IMR-90 (cell line): ENCODE data around the gene SRSF7. TPM values are rescaled to one million over a fixed set of nuclear protein-coding genes. Genes with fewer than 3 reads are reported as not detected.

Source experiments
- ATAC-seq: fragments of 200-7000 bp; cut with Tn5 transposase; 2 replicates; pipeline ENCODE4 v1.9.1; 2020; ENCODE audit warnings: low read depth, mild to moderate bottlenecking, moderate library complexity
- BruUV-seq: library from RNA; stranded (reverse); fragments of 400-500 nt; replicated peaks from 2 replicates; lab custom pipeline; 2021; lab: Mats Ljungman, UMichigan
- CTCF ChIA-PET: fragments of 300-600 bp; formaldehyde crosslinking; extraction: SDS; loops from one replicate; lab custom pipeline; 2021; ENCODE audit warnings: antibody characterized with exemption; lab: Yijun Ruan, JAX
- POLR2A ChIA-PET: fragments of 300-600 bp; sonication (Branson Sonifier 250); formaldehyde crosslinking; loops from one replicate; lab custom pipeline; 2022; ENCODE audit warnings: antibody characterized with exemption; ENCODE audit not compliant: unreplicated experiment; lab: Charles Lee
- DNase-seq: peaks from one replicate; pipeline ENCODE4 v3.0.0; 2013
- H2AFZ ChIP-seq: replicated peaks from 2 replicates; pipeline ENCODE3; 2013; ENCODE audit warnings: low read length, mild to moderate bottlenecking; ENCODE audit not compliant: poor library complexity
- H2AK5ac ChIP-seq: 2 replicates; pipeline ENCODE4 v1.6.1; 2013; ENCODE audit warnings: low read depth, low read length, inconsistent platforms
- H2AK9ac ChIP-seq: replicated peaks from 2 replicates; pipeline ENCODE3; 2013; ENCODE audit warnings: mild to moderate bottlenecking, low read depth, low read length, moderate library complexity; ENCODE audit not compliant: poor library complexity
- H2BK120ac ChIP-seq: 2 replicates; pipeline ENCODE4 v1.6.1; 2013; ENCODE audit warnings: low read depth, low read length, inconsistent platforms
- H2BK15ac ChIP-seq: 3 replicates; pipeline ENCODE4 v1.6.1; 2013; ENCODE audit warnings: low read depth, low read length, inconsistent platforms
- H2BK20ac ChIP-seq: 2 replicates; pipeline ENCODE4 v1.6.1; 2013; ENCODE audit warnings: low read depth, mild to moderate bottlenecking, inconsistent platforms, low read length, moderate library complexity
- H2BK5ac ChIP-seq: 2 replicates; pipeline ENCODE4 v1.6.1; 2013; ENCODE audit warnings: mild to moderate bottlenecking, low read depth, low read length, inconsistent platforms; ENCODE audit not compliant: poor library complexity, severe bottlenecking
- H3K14ac ChIP-seq: replicated peaks from 2 replicates; pipeline ENCODE4 v1.6.1; 2013; ENCODE audit warnings: low read depth, low read length, inconsistent platforms
- H3K18ac ChIP-seq: 2 replicates; pipeline ENCODE4 v1.6.1; 2013; ENCODE audit warnings: low read depth, low read length, control low read depth
- H3K23ac ChIP-seq: 2 replicates; pipeline ENCODE4 v1.6.1; 2013; ENCODE audit warnings: low read depth, low read length, inconsistent platforms
- H3K27ac ChIP-seq: 2 replicates; pipeline ENCODE4 v1.5.1; 2013; ENCODE audit warnings: mild to moderate bottlenecking, control low read depth, low read length; ENCODE audit not compliant: insufficient read depth
- H3K27me3 ChIP-seq: 2 replicates; pipeline ENCODE4 v1.6.1; 2013; ENCODE audit warnings: low read length; ENCODE audit not compliant: control insufficient read depth, insufficient read depth
- H3K36me3 ChIP-seq: 2 replicates; pipeline ENCODE4 v1.6.1; 2013; ENCODE audit warnings: low read length, mixed read lengths; ENCODE audit not compliant: control insufficient read depth, insufficient read depth
- H3K4ac ChIP-seq: 2 replicates; pipeline ENCODE4 v1.6.1; 2013; ENCODE audit warnings: low read depth, low read length, inconsistent platforms
- H3K4me1 ChIP-seq: 2 replicates; pipeline ENCODE4 v1.6.1; 2013; ENCODE audit warnings: low read length, mixed read lengths; ENCODE audit not compliant: control insufficient read depth, insufficient read depth
- H3K4me2 ChIP-seq: 2 replicates; pipeline ENCODE4 v1.6.1; 2013; ENCODE audit warnings: low read depth, mild to moderate bottlenecking, control low read depth, low read length, moderate library complexity
- H3K4me3 ChIP-seq: 2 replicates; pipeline ENCODE4 v1.5.1; 2013; ENCODE audit warnings: low read depth, mild to moderate bottlenecking, control low read depth, low read length, moderate library complexity; ENCODE audit not compliant: insufficient read depth
- H3K56ac ChIP-seq: 2 replicates; pipeline ENCODE4 v1.6.1; 2013; ENCODE audit warnings: low read length, inconsistent platforms; ENCODE audit not compliant: insufficient read depth; ENCODE audit errors: extremely low read depth
- H3K79me1 ChIP-seq, 2 experiments: 2 replicates each; pipeline ENCODE4 v1.6.1; 2013; ENCODE audit warnings: low read length in 2 of 2, inconsistent platforms in 1 of 2, low read depth in 1 of 2
- H3K9ac ChIP-seq: 2 replicates; pipeline ENCODE4 v1.6.1; 2013; ENCODE audit warnings: low read depth, low read length, control low read depth
- H3K9me1 ChIP-seq: 2 replicates; pipeline ENCODE4 v1.6.1; 2013; ENCODE audit warnings: low read length, inconsistent platforms; ENCODE audit not compliant: insufficient read depth
- H3K9me3 ChIP-seq: 2 replicates; pipeline ENCODE4 v1.6.1; 2013; ENCODE audit warnings: low read length; ENCODE audit not compliant: control insufficient read depth, insufficient read depth
- H4K20me1 ChIP-seq: 2 replicates; pipeline ENCODE4 v1.6.1; 2013; ENCODE audit warnings: low read length, inconsistent platforms; ENCODE audit not compliant: insufficient read depth
- H4K5ac ChIP-seq: 2 replicates; pipeline ENCODE4 v1.6.1; 2013; ENCODE audit warnings: mild to moderate bottlenecking, low read depth, low read length, control low read depth
- H4K8ac ChIP-seq, 2 experiments: 2 replicates each; pipeline ENCODE4 v1.6.1; 2013; ENCODE audit warnings: low read depth in 2 of 2, low read length in 2 of 2, control low read depth in 1 of 2, inconsistent platforms in 1 of 2
- H4K91ac ChIP-seq: 2 replicates; pipeline ENCODE4 v1.6.1; 2013; ENCODE audit warnings: low read depth, low read length, inconsistent platforms; ENCODE audit not compliant: insufficient read depth
- FOS ChIP-seq: fragments of 150-350 bp; IDR thresholded peaks from 2 replicates; pipeline ENCODE4 v1.6.1; 2016; ENCODE audit warnings: low read depth, low read length
- MAFK ChIP-seq: IDR thresholded peaks from 2 replicates; pipeline ENCODE4 v1.6.1; 2012; ENCODE audit warnings: low read depth, low read length, improper control_type of control experiment
- MXI1 ChIP-seq: IDR thresholded peaks from 2 replicates; pipeline ENCODE4 v1.6.1; 2012; ENCODE audit warnings: low read depth, mild to moderate bottlenecking, low read length, moderate library complexity, borderline replicate concordance
- WGBS, 2 experiments: methylation state at CpG; one replicate each; pipeline versions ENCODE4 v1.1.5 to v1.1.7; 2013; ENCODE audit warnings: missing lambda C conversion rate in 2 of 2; ENCODE audit not compliant: insufficient read length in 1 of 2; ENCODE audit errors: extremely low coverage in 2 of 2; 5-methylcytosine and 5-hydroxymethylcytosine counted together
- dilution Hi-C: fragments of 300-500 bp; cut with HindIII; formaldehyde crosslinking; loops from one replicate; pipeline ENCODE4 v1.14.3; 2018; ENCODE audit warnings: low sequenced_read_pairs; ENCODE audit not compliant: unreplicated experiment
- in situ Hi-C: fragments of 300-500 bp; cut with MboI; formaldehyde crosslinking; loops from 3 replicates; pipeline ENCODE4 v1.14.3; 2019; ENCODE audit warnings: low sequenced_read_pairs, inconsistent platforms, mixed read lengths
- intact Hi-C: fragments of 100-400 bp; cut with micrococcal nuclease; formaldehyde crosslinking; loops from 2 replicates; pipeline ENCODE4 v1.10.0; 2022
- polyA plus RNA-seq, 3 experiments: library from polyadenylated mRNA; depleted of rRNA; stranded (reverse); fragments of >200 nt; gene quantifications; 2 replicates each; pipeline ENCODE4 v1.2.3, GENCODE V29; 2012; ENCODE audit warnings: low replicate concordance in 1 of 3
- total RNA-seq: library from RNA; depleted of rRNA; stranded (reverse); fragments of >200 nt; gene quantifications from 2 replicates; pipeline ENCODE4 v1.2.3, GENCODE V29; 2012

The SRSF7 gene
- total and polyA plus RNA-seq, 2 of the 4 experiments (the other 2 are of a cell fraction), result 148 to 191 TPM

DNA sequence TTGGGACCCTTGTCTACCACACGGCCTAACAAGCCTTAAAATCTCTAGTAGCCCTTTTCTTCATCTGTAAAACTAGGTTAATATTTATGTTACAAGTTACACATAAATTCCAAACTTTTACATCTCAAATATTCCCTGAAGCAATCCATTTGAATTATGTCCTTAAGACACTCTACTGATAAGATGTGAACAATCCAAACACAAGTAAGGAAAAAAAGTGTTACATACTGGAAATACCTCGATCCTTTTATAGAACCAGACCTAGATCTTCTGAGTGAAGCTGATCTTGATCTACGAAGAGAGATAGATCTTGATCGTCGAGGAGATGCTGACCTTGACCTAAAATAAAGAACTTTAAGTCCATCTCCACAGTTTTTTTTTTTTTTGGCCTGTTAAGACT lies 3.3 kb downstream of the SRSF7 start:
- Histone ChIP-seq H3K4me1 (peaks cover 3% of the 10 kb centered on the region), H3K4me2 (no peak overlapping the region), H3K14ac (no peak overlapping the region), H2BK15ac (no peak overlapping the region), H4K5ac (no peak overlapping the region), H3K23ac (no peak overlapping the region), H3K9ac (no peak overlapping the region), H3K79me1 (peaks cover 24 to 56% of the 10 kb centered on the region in 2 experiments), H4K91ac (no peak overlapping the region), H2AK5ac (no peak overlapping the region), H2BK20ac (no peak overlapping the region), H3K27ac (no peak overlapping the region), H3K9me1 (no peaks in the 10 kb centered on the region), H3K9me3 (no peaks in the 10 kb centered on the region), H3K18ac (no peak overlapping the region), H3K4ac (no peak overlapping the region), H2AFZ (no peak overlapping the region), H4K20me1 (peaks cover 64% of the 10 kb centered on the region), H3K36me3 (peaks cover 41% of the 10 kb centered on the region), H2BK5ac (no peak overlapping the region), H3K27me3 (no peaks in the 10 kb centered on the region), H4K8ac (no peak overlapping the region), H2AK9ac (no peak overlapping the region), H2BK120ac (no peak overlapping the region), H3K4me3 (no peak overlapping the region), H3K56ac (no peak overlapping the region)
- POLR2A ChIA-PET, result no interaction called here
- WGBS, 2 experiments, result no CpG with 5 or more reads among the region's 5 CpGs
- dilution Hi-C loops (loop anchor here (25.0 kb wide), 1 partner anchor 186 kb away; no protein-coding TSS in a partner anchor), intact Hi-C loops (no loop called here), in situ Hi-C loops (no loop called here)
- CTCF ChIA-PET, result interaction anchor here (1.0 kb wide), 1 partner anchor 164 kb away, joined by 3 read pairs; no protein-coding TSS in a partner anchor
- ATAC-seq (no peak), DNase-seq (no peak)
- no TSS peak for BruUV-seq
- TF ChIP-seq FOS (no peak), MAFK (no peak), MXI1 (no peak)
